Nephron progenitor cell (in vitro differentiated cells): Measurements from ENCODE around the gene SLC51B.

Source experiments
- DNase-seq: peaks from one replicate; pipeline ENCODE4 v3.0.0; 2021
- H3K27ac Mint-ChIP-seq: 2 replicates; pipeline ENCODE4 v1.8.0; 2021; ENCODE audit warnings: mild to moderate bottlenecking, moderate library complexity, mixed read lengths
- H3K27me3 Mint-ChIP-seq: 2 replicates; pipeline ENCODE4 v1.8.0; 2021; ENCODE audit warnings: mild to moderate bottlenecking, low read depth, mixed read lengths; ENCODE audit not compliant: poor library complexity
- H3K36me3 Mint-ChIP-seq: 2 replicates; pipeline ENCODE4 v1.8.0; 2021; ENCODE audit warnings: low read depth, mixed read lengths
- H3K4me1 Mint-ChIP-seq: 2 replicates; pipeline ENCODE4 v1.8.0; 2021; ENCODE audit warnings: mixed read lengths
- H3K4me3 Mint-ChIP-seq: 2 replicates; pipeline ENCODE4 v1.8.0; 2021; ENCODE audit warnings: mild to moderate bottlenecking, moderate library complexity, mixed read lengths
- H3K9me3 Mint-ChIP-seq: 2 replicates; pipeline ENCODE4 v1.8.0; 2021; ENCODE audit warnings: mild to moderate bottlenecking, moderate library complexity, mixed read lengths
- CTCF ChIP-seq: fragments of 200-600 bp; sonication (generic); IDR thresholded peaks from 2 replicates; pipeline ENCODE4 v1.5.0; 2021; ENCODE audit warnings: antibody characterized with exemption

The SLC51B gene

GRCh38 chr15:65076486-65077290 lies 31.5 kb downstream of the SLC51B start, which contains the start of gene KBTBD13:
Gene KBTBD13 (plus strand): TSS chr15:65076746. CDS start chr15:65076816, 70 bp downstream.
- TF ChIP-seq CTCF: no peak
- Mint-ChIP-seq H3K4me3 (no peak within 1 kb of the TSS), H3K27me3 (peaks cover 28% of the 10 kb centered on the region), H3K9me3 (peaks cover 18% of the 10 kb centered on the region), H3K36me3 (no peaks in the 10 kb centered on the region), H3K4me1 (peaks cover 48% of the 10 kb centered on the region), H3K27ac (peak within 1 kb of the TSS; percentile 95)
- no peak for DNase-seq

- Mint-ChIP-seq H3K9me3 (peaks cover 18% of the 10 kb centered on the region), H3K36me3 (no peaks in the 10 kb centered on the region), H3K4me3 (peak overlapping the region; percentile 50), H3K4me1 (peaks cover 49% of the 10 kb centered on the region), H3K27ac (no peak overlapping the region), H3K27me3 (peaks cover 28% of the 10 kb centered on the region)
- no peak for DNase-seq
- no peak for TF ChIP-seq CTCF
Observed at GRCh38 chr15:65077291-65077980, 32.2 kb downstream of the SLC51B start.

- H3K27me3 Mint-ChIP-seq: peaks cover 25% of the 10 kb centered on the region
- peak overlapping the region; percentile 50 for H3K4me3 Mint-ChIP-seq
- no peaks in the 10 kb centered on the region for H3K36me3 Mint-ChIP-seq
- peak; percentile 40 for TF ChIP-seq CTCF
- H3K9me3 Mint-ChIP-seq: peaks cover 15% of the 10 kb centered on the region
- H3K27ac Mint-ChIP-seq: no peak overlapping the region
- DNase-seq: peak; percentile 64
- peaks cover 54% of the 10 kb centered on the region for H3K4me1 Mint-ChIP-seq
Observed at GRCh38 chr15:65077981-65078352, 32.8 kb downstream of the SLC51B start.

- H3K4me1 Mint-ChIP-seq: peaks cover 70% of the 10 kb centered on the region
- no peak for DNase-seq
- H3K27me3 Mint-ChIP-seq: peaks cover 21% of the 10 kb centered on the region
- no peak overlapping the region for H3K27ac Mint-ChIP-seq
- H3K9me3 Mint-ChIP-seq: peaks cover 5% of the 10 kb centered on the region
- TF ChIP-seq CTCF: no peak
- H3K4me3 Mint-ChIP-seq: no peak overlapping the region
- H3K36me3 Mint-ChIP-seq: no peaks in the 10 kb centered on the region
Observed at GRCh38 chr15:65079580-65079979, 34.4 kb downstream of the SLC51B start.

- DNase-seq: no peak
- Mint-ChIP-seq H3K9me3 (peaks cover 3% of the 10 kb centered on the region), H3K36me3 (no peaks in the 10 kb centered on the region), H3K27me3 (peaks cover 25% of the 10 kb centered on the region), H3K4me3 (no peak overlapping the region), H3K4me1 (peaks cover 81% of the 10 kb centered on the region), H3K27ac (no peak overlapping the region)
- TF ChIP-seq CTCF: no peak
Observed at GRCh38 chr15:65081270-65081669, 36.1 kb downstream of the SLC51B start.
